CD4-positive, CD25-positive, alpha-beta regulatory T cell (primary cell): ENCODE results near the gene MECP2. TPM values are rescaled to one million over a fixed set of nuclear protein-coding genes. Genes with fewer than 3 reads are reported as not detected.
A peak's percentile ranks its signal among the peaks of the same experiment; 100 is the strongest.

ENCODE experiments used
- ATAC-seq, 2 donors: fragments of 150-1000 bp; cut with Tn5 transposase; one replicate each; pipeline ENCODE4 v1.10.0; 2021; ENCODE audit warnings: low read depth in 2 of 2, moderate number of reproducible peaks in 2 of 2, moderate library complexity in 1 of 2
- DNase-seq, 3 donors: peaks; one replicate each; pipeline versions ENCODE4 v3.0.0 to v3.0.0-alpha.2; 2012 to 2022; ENCODE audit warnings: mixed read lengths in 1 of 3
- H3K27ac ChIP-seq: one replicate; pipeline ENCODE4 v1.7.0; 2013; ENCODE audit warnings: mild to moderate bottlenecking, low read length; ENCODE audit not compliant: insufficient read depth, poor library complexity, severe bottlenecking
- H3K27me3 ChIP-seq: one replicate; pipeline ENCODE4 v1.7.0; 2013; ENCODE audit warnings: low read length; ENCODE audit not compliant: control insufficient read depth, insufficient read depth
- H3K36me3 ChIP-seq: one replicate; pipeline ENCODE4 v1.7.0; 2013; ENCODE audit warnings: mild to moderate bottlenecking, low read length, moderate library complexity; ENCODE audit not compliant: control insufficient read depth, insufficient read depth
- H3K4me1 ChIP-seq: 2 replicates; pipeline ENCODE4 v1.7.0; 2013; ENCODE audit warnings: mild to moderate bottlenecking, low read length; ENCODE audit not compliant: insufficient read depth, control insufficient read depth, poor library complexity, severe bottlenecking
- H3K4me3 ChIP-seq: one replicate; pipeline ENCODE4 v1.7.0; 2013; ENCODE audit warnings: low read depth, mild to moderate bottlenecking, low read length, moderate library complexity
- H3K9me3 ChIP-seq, 2 experiments: 1 replicate in 1 of 2; 2 replicates in 1 of 2; pipeline ENCODE4 v1.7.0; 2013; ENCODE audit warnings: low read length in 2 of 2, mild to moderate bottlenecking in 1 of 2, moderate library complexity in 1 of 2; ENCODE audit not compliant: control insufficient read depth in 2 of 2
- H3K27ac Mint-ChIP-seq, 3 donors: one replicate each; pipeline ENCODE4 v1.8.0; 2020 to 2022; ENCODE audit warnings: mild to moderate bottlenecking in 3 of 3, mixed read lengths in 3 of 3, moderate library complexity in 2 of 3
- H3K27me3 Mint-ChIP-seq: one replicate; pipeline ENCODE4 v1.8.0; 2022; ENCODE audit warnings: mild to moderate bottlenecking, mixed read lengths
- H3K36me3 Mint-ChIP-seq: one replicate; pipeline ENCODE4 v1.8.0; 2020; ENCODE audit warnings: mixed read lengths
- H3K4me1 Mint-ChIP-seq, 4 donors: one replicate each; pipeline ENCODE4 v1.8.0; 2020 to 2022; ENCODE audit warnings: mixed read lengths in 4 of 4, mild to moderate bottlenecking in 1 of 4
- H3K4me3 Mint-ChIP-seq, 4 donors: one replicate each; pipeline ENCODE4 v1.8.0; 2020 to 2022; ENCODE audit warnings: mild to moderate bottlenecking in 4 of 4, mixed read lengths in 4 of 4, moderate library complexity in 3 of 4
- H3K9me3 Mint-ChIP-seq, 7 donors: one replicate each; pipeline ENCODE4 v1.8.0; 2020 to 2022; ENCODE audit warnings: mixed read lengths in 7 of 7, mild to moderate bottlenecking in 3 of 7, moderate library complexity in 2 of 7
- polyA plus RNA-seq, 4 donors: library from polyadenylated mRNA; unstranded; fragments of 300-500 nt; fragmentation: Illumina TruSeq; gene quantifications; one replicate each; pipeline ENCODE4 v1.2.3, GENCODE V29; 2021
- total RNA-seq: library from RNA; stranded (reverse); gene quantifications from one replicate; pipeline ENCODE4 v1.2.3, GENCODE V29; 2022

Gene MECP2
- total and polyA plus RNA-seq, 5 donors from 2014 or later, result 13.3 to 180 (median 16.9) TPM

GRCh38 chrX:154123241-154124219 lies 26.0 kb upstream of the MECP2 start:
- peaks cover 4 to 24% (median 11%) of the 10 kb centered on the region in 4 donors for H3K4me1 Mint-ChIP-seq
- peak overlapping the region in 3 of 4 donors; percentile 39 to 78 (median 46) for H3K4me3 Mint-ChIP-seq
- DNase-seq (peak; percentile 25 to 59 (median 35)), ATAC-seq (peak; percentile 67 to 74)
- Histone ChIP-seq H3K27ac (no peak overlapping the region), H3K4me1 (peaks cover 17% of the 10 kb centered on the region), H3K27me3 (no peaks in the 10 kb centered on the region), H3K36me3 (no peaks in the 10 kb centered on the region), H3K4me3 (peak overlapping the region; percentile 44), H3K9me3 (no peaks in the 10 kb centered on the region)
- no peaks in the 10 kb centered on the region for H3K36me3 Mint-ChIP-seq
- H3K27me3 Mint-ChIP-seq, result no peaks in the 10 kb centered on the region
- H3K27ac Mint-ChIP-seq, result peak overlapping the region in 2 of 3 donors; percentile 28 to 80
- H3K9me3 Mint-ChIP-seq, result peaks cover 0 to 4% (median 0%) of the 10 kb centered on the region in 7 donors

DNA sequence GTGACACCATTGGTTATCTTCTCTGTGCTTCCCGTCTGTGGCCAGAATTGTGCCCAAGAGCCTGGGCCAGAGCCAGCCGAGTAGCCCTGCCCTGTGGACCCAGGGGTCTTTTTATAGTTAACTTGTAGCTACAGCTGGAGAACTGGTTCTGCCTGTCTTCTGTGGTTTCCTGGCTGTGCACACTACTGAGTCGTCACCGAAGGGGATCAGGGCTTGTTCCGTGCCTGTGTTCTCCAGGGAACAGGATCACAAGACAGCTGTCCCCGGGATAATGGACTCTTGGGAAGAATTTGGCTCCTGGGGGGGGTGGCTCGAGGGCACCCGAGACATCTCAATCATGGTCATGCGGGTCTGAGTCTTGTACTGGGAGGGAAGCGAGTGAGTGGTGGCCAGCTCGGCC lies 24.4 kb upstream of the MECP2 start:
- peak overlapping the region in 1 of 3 donors; percentile 55 for H3K27ac Mint-ChIP-seq
- H3K4me3 ChIP-seq, result no peak overlapping the region
- DNase-seq (no peak), ATAC-seq (no peak)
- H3K4me1 Mint-ChIP-seq, result peaks cover 4 to 24% (median 11%) of the 10 kb centered on the region in 4 donors
- H3K9me3 ChIP-seq, result no peaks in the 10 kb centered on the region
- no peak overlapping the region for H3K27ac ChIP-seq
- H3K27me3 ChIP-seq, result no peaks in the 10 kb centered on the region
- peaks cover 17% of the 10 kb centered on the region for H3K4me1 ChIP-seq
- no peaks in the 10 kb centered on the region for H3K36me3 ChIP-seq
- no peaks in the 10 kb centered on the region for H3K27me3 Mint-ChIP-seq
- H3K4me3 Mint-ChIP-seq, result peak overlapping the region in 1 of 4 donors; percentile 76
- H3K9me3 Mint-ChIP-seq, result peaks cover 0 to 4% (median 0%) of the 10 kb centered on the region in 7 donors
- no peaks in the 10 kb centered on the region for H3K36me3 Mint-ChIP-seq

DNA sequence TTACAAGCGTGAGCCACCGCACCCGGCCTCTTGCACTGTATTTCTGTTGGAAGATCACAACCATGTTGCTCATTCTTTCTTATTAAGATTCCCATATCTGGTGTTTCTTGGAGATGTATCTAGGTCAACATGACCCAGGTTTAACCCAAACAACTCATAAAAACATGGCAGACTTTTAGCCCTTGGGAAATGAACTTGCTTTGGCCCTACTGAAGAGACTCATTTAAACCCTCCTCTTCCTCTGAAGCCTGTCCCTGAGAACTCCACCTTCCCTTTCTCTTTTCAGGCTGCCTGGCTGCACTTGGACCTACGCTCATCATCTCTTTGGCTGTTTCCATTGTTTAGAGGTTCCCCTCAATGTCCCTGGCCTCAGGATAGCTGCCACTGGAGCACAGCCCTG lies 23.7 kb upstream of the MECP2 start:
- Mint-ChIP-seq H3K4me1 (peaks cover 4 to 24% (median 11%) of the 10 kb centered on the region in 4 donors), H3K27me3 (no peaks in the 10 kb centered on the region), H3K9me3 (peaks cover 0 to 4% (median 0%) of the 10 kb centered on the region in 7 donors), H3K4me3 (no peak overlapping the region), H3K27ac (peak overlapping the region in 1 of 3 donors; percentile 20), H3K36me3 (no peaks in the 10 kb centered on the region)
- ATAC-seq (no peak), DNase-seq (no peak)
- H3K4me1 ChIP-seq, result peaks cover 17% of the 10 kb centered on the region
- H3K36me3 ChIP-seq, result no peaks in the 10 kb centered on the region
- H3K27ac ChIP-seq, result no peak overlapping the region
- no peak overlapping the region for H3K4me3 ChIP-seq
- no peaks in the 10 kb centered on the region for H3K27me3 ChIP-seq
- H3K9me3 ChIP-seq, result no peaks in the 10 kb centered on the region

DNA sequence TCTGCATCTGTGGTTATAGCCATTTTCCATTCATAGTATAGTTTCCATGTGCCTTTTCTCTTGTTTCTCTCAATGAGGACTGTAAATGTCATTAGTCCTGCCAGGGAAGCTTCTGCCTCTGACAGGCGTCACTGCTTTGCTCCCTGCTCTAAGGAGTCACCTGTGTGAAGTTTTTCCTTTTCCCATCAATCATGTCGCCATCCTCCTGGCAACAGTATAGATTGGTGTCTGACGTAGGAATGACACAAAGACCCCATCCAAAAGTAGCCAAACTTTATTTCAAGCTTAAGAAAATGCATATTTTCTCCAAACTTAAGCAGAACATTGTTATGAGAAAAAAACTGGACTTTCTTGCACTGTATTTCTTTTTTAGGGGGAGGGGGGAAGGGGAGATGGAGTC lies 23.1 kb upstream of the MECP2 start:
- Mint-ChIP-seq H3K27me3 (no peaks in the 10 kb centered on the region), H3K4me1 (peaks cover 4 to 24% (median 11%) of the 10 kb centered on the region in 4 donors), H3K4me3 (no peak overlapping the region), H3K36me3 (no peaks in the 10 kb centered on the region), H3K9me3 (peaks cover 0 to 4% (median 0%) of the 10 kb centered on the region in 7 donors), H3K27ac (no peak overlapping the region)
- no peak for ATAC-seq
- H3K27me3 ChIP-seq, result no peaks in the 10 kb centered on the region
- peaks cover 17% of the 10 kb centered on the region for H3K4me1 ChIP-seq
- DNase-seq, result no peak
- no peak overlapping the region for H3K4me3 ChIP-seq
- H3K27ac ChIP-seq, result no peak overlapping the region
- no peaks in the 10 kb centered on the region for H3K36me3 ChIP-seq
- no peaks in the 10 kb centered on the region for H3K9me3 ChIP-seq

DNA sequence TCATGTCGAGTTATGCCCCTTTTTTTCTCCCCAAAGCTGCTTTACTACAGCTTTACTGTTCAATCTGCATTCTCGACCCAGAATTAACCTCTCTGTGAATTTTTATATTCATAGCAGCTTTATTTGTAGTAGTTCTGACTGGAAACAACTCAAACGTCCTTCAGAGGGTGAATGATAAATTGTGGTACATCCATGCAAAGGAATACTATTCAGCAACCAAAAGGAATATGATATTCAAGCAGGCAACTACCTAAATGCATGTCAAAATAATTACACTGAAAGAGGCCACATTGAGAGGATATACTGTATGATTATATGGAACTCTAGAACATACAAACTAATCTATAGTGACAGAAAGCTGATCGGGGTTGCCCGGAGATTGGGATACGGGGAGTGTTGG lies 20.0 kb upstream of the MECP2 start:
- Histone ChIP-seq H3K4me1 (no peaks in the 10 kb centered on the region), H3K27me3 (no peaks in the 10 kb centered on the region), H3K4me3 (no peak overlapping the region), H3K36me3 (no peaks in the 10 kb centered on the region), H3K9me3 (no peaks in the 10 kb centered on the region), H3K27ac (no peak overlapping the region)
- H3K4me1 Mint-ChIP-seq, result peaks cover 0 to 4% (median under 1%) of the 10 kb centered on the region in 4 donors
- no peaks in the 10 kb centered on the region for H3K36me3 Mint-ChIP-seq
- no peak overlapping the region for H3K4me3 Mint-ChIP-seq
- ATAC-seq (no peak), DNase-seq (no peak)
- H3K27ac Mint-ChIP-seq, result no peak overlapping the region
- no peaks in the 10 kb centered on the region for H3K27me3 Mint-ChIP-seq
- peaks cover 0 to 4% (median 0%) of the 10 kb centered on the region in 7 donors for H3K9me3 Mint-ChIP-seq

DNA sequence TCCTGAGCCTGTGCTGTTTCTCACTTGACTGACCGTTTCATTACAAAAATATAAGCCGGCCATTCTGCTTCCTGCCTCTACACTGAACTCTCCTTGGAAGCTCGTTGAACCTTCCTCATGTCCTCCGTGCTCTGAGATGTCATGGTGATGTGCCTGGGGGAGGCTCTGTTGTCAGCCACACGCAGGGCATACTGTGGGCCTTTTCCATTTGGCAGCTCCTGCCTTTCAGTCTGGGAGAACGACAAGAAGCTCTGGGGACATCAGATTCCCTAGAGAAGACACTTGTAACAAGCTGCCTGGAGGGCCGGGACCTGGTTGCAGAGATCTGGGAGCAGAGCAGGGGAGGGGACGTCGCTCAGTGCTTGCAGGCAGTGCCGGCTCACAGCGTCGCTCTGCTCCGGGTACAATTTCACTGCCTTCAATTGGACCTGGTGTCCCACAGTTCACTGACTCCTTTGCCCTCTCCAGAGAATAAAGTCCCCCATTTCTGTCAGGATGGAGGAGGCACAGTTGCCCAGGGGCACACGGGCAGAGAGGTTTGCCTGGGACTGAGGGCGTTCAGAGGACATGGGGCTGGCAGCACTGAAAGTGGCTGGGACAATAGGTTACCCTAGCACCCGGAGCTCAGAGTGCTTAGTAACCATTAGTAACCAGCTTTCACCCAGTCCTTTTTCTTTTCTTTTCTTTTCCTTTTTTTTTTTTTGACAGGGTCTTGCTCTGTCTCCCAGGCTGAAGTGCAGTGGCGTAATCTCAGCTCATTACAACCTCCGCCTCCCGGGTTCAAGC lies 19.1 kb upstream of the MECP2 start:
- H3K9me3 ChIP-seq, result no peaks in the 10 kb centered on the region
- no peaks in the 10 kb centered on the region for H3K27me3 Mint-ChIP-seq
- peaks cover 0 to 4% (median 0%) of the 10 kb centered on the region in 7 donors for H3K9me3 Mint-ChIP-seq
- no peaks in the 10 kb centered on the region for H3K4me1 ChIP-seq
- no peaks in the 10 kb centered on the region for H3K36me3 ChIP-seq
- DNase-seq, result no peak
- no peak overlapping the region for H3K4me3 Mint-ChIP-seq
- no peak for ATAC-seq
- no peak overlapping the region for H3K27ac ChIP-seq
- H3K27ac Mint-ChIP-seq, result peak overlapping the region in 1 of 3 donors; percentile 59
- no peaks in the 10 kb centered on the region for H3K27me3 ChIP-seq
- peaks cover 0 to 4% (median under 1%) of the 10 kb centered on the region in 4 donors for H3K4me1 Mint-ChIP-seq
- no peaks in the 10 kb centered on the region for H3K36me3 Mint-ChIP-seq
- no peak overlapping the region for H3K4me3 ChIP-seq

DNA sequence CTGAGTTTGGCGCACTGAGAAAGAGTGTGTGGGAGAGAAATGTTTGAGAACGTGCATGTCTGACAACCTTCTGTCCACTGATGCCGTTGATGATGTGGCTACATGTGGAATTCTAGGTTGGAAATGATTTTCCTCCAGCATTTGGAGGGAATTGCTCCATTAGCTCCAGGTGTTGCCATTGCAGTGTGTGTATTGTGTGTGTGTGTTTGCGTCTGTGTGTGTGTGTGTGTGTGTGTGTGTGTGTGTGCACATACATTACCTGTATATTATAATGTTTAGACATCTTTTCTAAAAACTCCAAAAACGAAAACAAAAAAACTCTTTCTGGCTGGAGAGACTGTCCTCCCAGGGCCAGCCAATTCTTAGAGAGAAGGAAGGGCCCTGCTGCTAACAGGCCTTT lies 18.2 kb upstream of the MECP2 start:
- no peaks in the 10 kb centered on the region for H3K27me3 Mint-ChIP-seq
- H3K4me3 Mint-ChIP-seq, result no peak overlapping the region
- Histone ChIP-seq H3K36me3 (no peaks in the 10 kb centered on the region), H3K27me3 (no peaks in the 10 kb centered on the region), H3K4me3 (no peak overlapping the region), H3K27ac (no peak overlapping the region), H3K4me1 (no peaks in the 10 kb centered on the region), H3K9me3 (no peaks in the 10 kb centered on the region)
- no peak overlapping the region for H3K27ac Mint-ChIP-seq
- no peaks in the 10 kb centered on the region for H3K36me3 Mint-ChIP-seq
- H3K4me1 Mint-ChIP-seq, result peaks cover 0 to 4% (median under 1%) of the 10 kb centered on the region in 4 donors
- no peak for DNase-seq
- H3K9me3 Mint-ChIP-seq, result peaks cover 0 to 2% (median 0%) of the 10 kb centered on the region in 7 donors
- ATAC-seq, result no peak
